ENCODE measurements around the gene CHST11. TPM values are rescaled to one million over a fixed set of nuclear protein-coding genes. Genes with fewer than 3 reads are reported as not detected.

CHST11 gene
- total RNA-seq, 1 experiment from 2014 or later: 0.25 TPM

- no TSS peak for BruUV-seq (replicated peaks)
- Histone ChIP-seq H3K4me3 (ENCODE audit: low read depth, low read length) (no peak overlapping the region), H3K4me1 (no peaks in the 10 kb centered on the region), H3K27me3 (replicated peaks; ENCODE audit: control insufficient read depth, insufficient read depth, low read length) (no peaks in the 10 kb centered on the region), H3K9me3 (no peaks in the 10 kb centered on the region), H3K36me3 (ENCODE audit: control insufficient read depth, insufficient read depth, low read length) (no peaks in the 10 kb centered on the region)
- Mint-ChIP-seq H3K27me3 (ENCODE audit: insufficient read depth, unreplicated experiment) (peaks cover 7% of the 10 kb centered on the region), H3K27ac (ENCODE audit: unreplicated experiment) (no peak overlapping the region), H3K36me3 (ENCODE audit: insufficient read depth, unreplicated experiment) (peaks cover 4% of the 10 kb centered on the region), H3K4me3 (ENCODE audit: unreplicated experiment) (no peak overlapping the region), H3K4me1 (ENCODE audit: low read depth, unreplicated experiment) (no peaks in the 10 kb centered on the region), H3K9me3 (ENCODE audit: unreplicated experiment) (no peaks in the 10 kb centered on the region)
- ChIA-PET POLR2A (no interaction called here), CTCF (no interaction called here)
- DNase-seq: no peak
- intact Hi-C loops (cut with micrococcal nuclease; ENCODE audit: unreplicated experiment): no loop called here
- no peak for TF ChIP-seq CTCF (IDR thresholded peaks at IDR 0.05; ENCODE audit: insufficient read depth in 1 of 2, low read depth in 1 of 2, low read length in 1 of 2, severe bottlenecking in 1 of 2, unreplicated experiment in 1 of 2)
These were observed 21.6 kb upstream of the CHST11 start for GRCh38 chr12:104435175-104435574.

GRCh38 chr12:104435765-104436164, 21.0 kb upstream of the CHST11 start:
- intact Hi-C loops (cut with micrococcal nuclease; ENCODE audit: unreplicated experiment): no loop called here
- Mint-ChIP-seq H3K27me3 (ENCODE audit: insufficient read depth, unreplicated experiment) (peaks cover 7% of the 10 kb centered on the region), H3K36me3 (ENCODE audit: insufficient read depth, unreplicated experiment) (peaks cover 4% of the 10 kb centered on the region), H3K4me1 (ENCODE audit: low read depth, unreplicated experiment) (no peaks in the 10 kb centered on the region), H3K4me3 (ENCODE audit: unreplicated experiment) (no peak overlapping the region), H3K9me3 (ENCODE audit: unreplicated experiment) (no peaks in the 10 kb centered on the region), H3K27ac (ENCODE audit: unreplicated experiment) (no peak overlapping the region)
- BruUV-seq (replicated peaks): no TSS peak
- POLR2A ChIA-PET: no interaction called here
- Histone ChIP-seq H3K4me1 (no peaks in the 10 kb centered on the region), H3K36me3 (ENCODE audit: control insufficient read depth, insufficient read depth, low read length) (no peaks in the 10 kb centered on the region), H3K4me3 (ENCODE audit: low read depth, low read length) (no peak overlapping the region), H3K27me3 (replicated peaks; ENCODE audit: control insufficient read depth, insufficient read depth, low read length) (no peaks in the 10 kb centered on the region), H3K9me3 (no peaks in the 10 kb centered on the region)
- TF ChIP-seq CTCF (IDR thresholded peaks at IDR 0.05; ENCODE audit: insufficient read depth in 1 of 2, low read depth in 1 of 2, low read length in 1 of 2, severe bottlenecking in 1 of 2, unreplicated experiment in 1 of 2): no peak
- CTCF ChIA-PET: interaction anchor here (1.2 kb wide), 1 partner anchor 54 kb away, joined by 4 read pairs; no protein-coding TSS in a partner anchor
- no peak for DNase-seq

GRCh38 chr12:104436790-104437189, 20.0 kb upstream of the CHST11 start:
- Mint-ChIP-seq H3K27me3 (ENCODE audit: insufficient read depth, unreplicated experiment) (peaks cover 7% of the 10 kb centered on the region), H3K36me3 (ENCODE audit: insufficient read depth, unreplicated experiment) (peaks cover 4% of the 10 kb centered on the region), H3K9me3 (ENCODE audit: unreplicated experiment) (no peaks in the 10 kb centered on the region), H3K4me3 (ENCODE audit: unreplicated experiment) (no peak overlapping the region), H3K27ac (ENCODE audit: unreplicated experiment) (no peak overlapping the region), H3K4me1 (ENCODE audit: low read depth, unreplicated experiment) (no peaks in the 10 kb centered on the region)
- CTCF ChIA-PET: interaction anchor here (1.2 kb wide), 1 partner anchor 55 kb away, joined by 4 read pairs; no protein-coding TSS in a partner anchor
- DNase-seq: no peak
- Histone ChIP-seq H3K4me1 (no peaks in the 10 kb centered on the region), H3K27me3 (replicated peaks; ENCODE audit: control insufficient read depth, insufficient read depth, low read length) (no peaks in the 10 kb centered on the region), H3K9me3 (no peaks in the 10 kb centered on the region), H3K4me3 (ENCODE audit: low read depth, low read length) (no peak overlapping the region), H3K36me3 (ENCODE audit: control insufficient read depth, insufficient read depth, low read length) (no peaks in the 10 kb centered on the region)
- TF ChIP-seq CTCF (IDR thresholded peaks at IDR 0.05; ENCODE audit: insufficient read depth in 1 of 2, low read depth in 1 of 2, low read length in 1 of 2, severe bottlenecking in 1 of 2, unreplicated experiment in 1 of 2): no peak
- no TSS peak for BruUV-seq (replicated peaks)
- POLR2A ChIA-PET: no interaction called here
- intact Hi-C loops (cut with micrococcal nuclease; ENCODE audit: unreplicated experiment): no loop called here

All from Caco-2 (cell line).